Liver (tissue), 3 donors: Measurements from ENCODE around the gene COX18.

Experiments
- EGR1 ChIP-seq, 2 donors: IDR thresholded peaks; 2 replicates each; pipeline ENCODE4 v1.6.1; 2016 to 2018; ENCODE audit warnings: antibody characterized with exemption in 2 of 2, low read depth in 2 of 2
- JUND ChIP-seq, 2 donors: IDR thresholded peaks; 2 replicates each; pipeline ENCODE4 v1.6.1; 2016; ENCODE audit warnings: antibody characterized with exemption in 2 of 2
- RAD21 ChIP-seq, 2 donors: IDR thresholded peaks; 2 replicates each; pipeline ENCODE4 v1.6.1; 2016; ENCODE audit warnings: antibody characterized with exemption in 2 of 2, mild to moderate bottlenecking in 2 of 2
- TF ChIP-seq, protein P1 (sequence below): IDR thresholded peaks from 2 replicates; pipeline ENCODE4 v1.6.1; 2016; ENCODE audit warnings: antibody characterized with exemption, mild to moderate bottlenecking
- TF ChIP-seq, protein P2 (sequence below): fragments of 150-350 bp; IDR thresholded peaks from 2 replicates; pipeline ENCODE4 v1.5.1; 2017; ENCODE audit warnings: improper control_type of control experiment, low read depth, low read length; ENCODE audit not compliant: missing input control
- TF ChIP-seq, protein P3 (sequence below): IDR thresholded peaks from 2 replicates; pipeline ENCODE4 v1.6.1; 2016; ENCODE audit warnings: antibody characterized with exemption
- donor health status: healthy.
- donor health status: healthy.

DNA sequence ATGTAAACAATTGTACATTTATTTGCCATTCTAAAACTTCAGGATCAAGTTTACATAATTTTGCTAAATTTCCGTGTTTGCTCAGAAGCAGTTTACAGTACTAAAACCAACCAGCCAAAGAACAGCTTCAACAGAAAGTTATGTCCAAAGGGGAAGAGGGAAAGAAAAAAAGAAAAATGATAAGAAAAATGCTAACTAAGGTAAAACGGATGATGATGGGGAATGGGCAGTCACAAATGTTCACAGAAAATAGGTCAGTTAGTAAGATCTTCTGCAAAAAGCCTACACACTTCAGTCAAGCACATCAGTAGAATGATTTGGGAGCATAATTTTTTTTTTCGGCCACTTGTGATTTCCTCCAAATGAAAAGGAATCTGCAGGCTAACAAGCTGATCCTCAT lies 6.3 kb upstream of the COX18 start:
- TF ChIP-seq, protein P1, sequence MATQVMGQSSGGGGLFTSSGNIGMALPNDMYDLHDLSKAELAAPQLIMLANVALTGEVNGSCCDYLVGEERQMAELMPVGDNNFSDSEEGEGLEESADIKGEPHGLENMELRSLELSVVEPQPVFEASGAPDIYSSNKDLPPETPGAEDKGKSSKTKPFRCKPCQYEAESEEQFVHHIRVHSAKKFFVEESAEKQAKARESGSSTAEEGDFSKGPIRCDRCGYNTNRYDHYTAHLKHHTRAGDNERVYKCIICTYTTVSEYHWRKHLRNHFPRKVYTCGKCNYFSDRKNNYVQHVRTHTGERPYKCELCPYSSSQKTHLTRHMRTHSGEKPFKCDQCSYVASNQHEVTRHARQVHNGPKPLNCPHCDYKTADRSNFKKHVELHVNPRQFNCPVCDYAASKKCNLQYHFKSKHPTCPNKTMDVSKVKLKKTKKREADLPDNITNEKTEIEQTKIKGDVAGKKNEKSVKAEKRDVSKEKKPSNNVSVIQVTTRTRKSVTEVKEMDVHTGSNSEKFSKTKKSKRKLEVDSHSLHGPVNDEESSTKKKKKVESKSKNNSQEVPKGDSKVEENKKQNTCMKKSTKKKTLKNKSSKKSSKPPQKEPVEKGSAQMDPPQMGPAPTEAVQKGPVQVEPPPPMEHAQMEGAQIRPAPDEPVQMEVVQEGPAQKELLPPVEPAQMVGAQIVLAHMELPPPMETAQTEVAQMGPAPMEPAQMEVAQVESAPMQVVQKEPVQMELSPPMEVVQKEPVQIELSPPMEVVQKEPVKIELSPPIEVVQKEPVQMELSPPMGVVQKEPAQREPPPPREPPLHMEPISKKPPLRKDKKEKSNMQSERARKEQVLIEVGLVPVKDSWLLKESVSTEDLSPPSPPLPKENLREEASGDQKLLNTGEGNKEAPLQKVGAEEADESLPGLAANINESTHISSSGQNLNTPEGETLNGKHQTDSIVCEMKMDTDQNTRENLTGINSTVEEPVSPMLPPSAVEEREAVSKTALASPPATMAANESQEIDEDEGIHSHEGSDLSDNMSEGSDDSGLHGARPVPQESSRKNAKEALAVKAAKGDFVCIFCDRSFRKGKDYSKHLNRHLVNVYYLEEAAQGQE: no peak
- TF ChIP-seq EGR1 (IDR thresholded peaks at IDR 0.05; ENCODE audit: low read depth in 2 of 2): no peak
- TF ChIP-seq, protein P2, sequence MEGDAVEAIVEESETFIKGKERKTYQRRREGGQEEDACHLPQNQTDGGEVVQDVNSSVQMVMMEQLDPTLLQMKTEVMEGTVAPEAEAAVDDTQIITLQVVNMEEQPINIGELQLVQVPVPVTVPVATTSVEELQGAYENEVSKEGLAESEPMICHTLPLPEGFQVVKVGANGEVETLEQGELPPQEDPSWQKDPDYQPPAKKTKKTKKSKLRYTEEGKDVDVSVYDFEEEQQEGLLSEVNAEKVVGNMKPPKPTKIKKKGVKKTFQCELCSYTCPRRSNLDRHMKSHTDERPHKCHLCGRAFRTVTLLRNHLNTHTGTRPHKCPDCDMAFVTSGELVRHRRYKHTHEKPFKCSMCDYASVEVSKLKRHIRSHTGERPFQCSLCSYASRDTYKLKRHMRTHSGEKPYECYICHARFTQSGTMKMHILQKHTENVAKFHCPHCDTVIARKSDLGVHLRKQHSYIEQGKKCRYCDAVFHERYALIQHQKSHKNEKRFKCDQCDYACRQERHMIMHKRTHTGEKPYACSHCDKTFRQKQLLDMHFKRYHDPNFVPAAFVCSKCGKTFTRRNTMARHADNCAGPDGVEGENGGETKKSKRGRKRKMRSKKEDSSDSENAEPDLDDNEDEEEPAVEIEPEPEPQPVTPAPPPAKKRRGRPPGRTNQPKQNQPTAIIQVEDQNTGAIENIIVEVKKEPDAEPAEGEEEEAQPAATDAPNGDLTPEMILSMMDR: no peak
- TF ChIP-seq RAD21 (IDR thresholded peaks at IDR 0.05): no peak
- TF ChIP-seq JUND (IDR thresholded peaks at IDR 0.05): no peak
- TF ChIP-seq, protein P3, sequence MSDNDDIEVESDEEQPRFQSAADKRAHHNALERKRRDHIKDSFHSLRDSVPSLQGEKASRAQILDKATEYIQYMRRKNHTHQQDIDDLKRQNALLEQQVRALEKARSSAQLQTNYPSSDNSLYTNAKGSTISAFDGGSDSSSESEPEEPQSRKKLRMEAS: no peak
